HG03103 (cell line): ENCODE measurements around the gene TSPEAR.
"Not testable (repeated sequence)": the region's sequence is repeated elsewhere in the genome, so short reads cannot be mapped to it uniquely, and the experiment has no call there.

ENCODE experiments used
- ATAC-seq: cut with Tn5 transposase; IDR thresholded peaks from one replicate; pipeline ENCODE4 v1.9.1; 2021; ENCODE audit warnings: low read depth; ENCODE audit not compliant: unreplicated experiment

Gene TSPEAR

DNA sequence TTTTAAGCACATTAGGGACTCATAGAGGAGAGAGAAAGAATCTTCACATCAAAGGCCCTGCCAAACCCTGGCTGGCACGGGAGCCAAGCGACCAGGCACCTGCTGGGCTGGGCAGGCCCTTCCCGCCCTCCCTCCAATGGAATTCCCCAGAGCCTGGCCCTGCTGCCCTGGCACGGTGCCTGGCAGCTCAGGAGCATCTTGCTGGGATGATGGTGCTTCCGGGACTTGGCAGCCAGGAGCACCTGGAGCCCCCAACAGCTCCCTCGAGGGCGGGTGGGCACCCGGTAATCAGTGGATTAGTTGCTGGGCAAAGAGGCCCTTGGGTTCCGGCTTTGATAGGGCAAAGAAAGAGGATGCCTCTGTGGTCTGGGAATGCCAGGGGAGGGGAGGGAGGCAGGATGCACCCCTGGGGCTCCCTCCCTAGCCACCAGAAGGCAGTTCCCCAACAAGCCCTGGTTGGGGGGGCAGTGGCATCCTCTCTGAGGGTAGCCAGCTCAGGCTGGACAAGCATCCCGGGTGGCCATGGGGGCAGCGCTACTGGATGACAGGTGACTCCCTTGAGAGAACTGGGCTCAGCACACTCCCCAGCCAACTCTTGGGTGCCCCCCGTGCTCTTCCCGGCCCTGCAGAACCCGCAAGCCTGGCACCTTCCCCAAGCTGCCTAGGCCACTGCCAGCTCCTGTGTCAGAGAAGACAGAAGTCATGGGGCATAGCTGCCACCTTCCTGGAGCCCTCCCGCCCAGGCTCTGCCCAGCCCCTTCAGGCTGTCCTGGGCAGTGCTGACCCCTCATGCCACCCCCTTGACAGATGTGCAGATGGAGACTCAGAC is 197.8 kb downstream of the TSPEAR start:
- no peak for ATAC-seq

GRCh38 chr21:44512496-44513388 is 198.6 kb downstream of the TSPEAR start:
- ATAC-seq, result no peak

DNA sequence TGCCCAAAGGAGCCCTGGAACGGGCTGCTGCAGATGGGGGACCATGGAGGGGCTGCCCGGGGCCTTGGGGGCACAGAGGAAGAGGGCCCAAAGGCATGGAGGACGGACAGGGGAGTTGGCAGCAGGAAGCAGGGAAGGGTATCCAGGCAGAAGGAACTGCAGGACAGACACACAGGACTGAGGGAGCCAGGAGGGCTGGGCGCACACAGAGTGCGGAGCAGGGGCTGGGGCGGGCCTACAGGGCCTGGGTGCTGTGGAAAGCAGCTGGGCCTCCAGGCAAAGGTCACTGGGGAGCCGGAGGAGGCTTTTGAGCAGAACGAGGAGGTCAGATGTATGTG is 199.5 kb downstream of the TSPEAR start:
- no peak for ATAC-seq

- ATAC-seq, result no peak
These were observed 200.0 kb downstream of the TSPEAR start for GRCh38 chr21:44511219-44511937.

DNA sequence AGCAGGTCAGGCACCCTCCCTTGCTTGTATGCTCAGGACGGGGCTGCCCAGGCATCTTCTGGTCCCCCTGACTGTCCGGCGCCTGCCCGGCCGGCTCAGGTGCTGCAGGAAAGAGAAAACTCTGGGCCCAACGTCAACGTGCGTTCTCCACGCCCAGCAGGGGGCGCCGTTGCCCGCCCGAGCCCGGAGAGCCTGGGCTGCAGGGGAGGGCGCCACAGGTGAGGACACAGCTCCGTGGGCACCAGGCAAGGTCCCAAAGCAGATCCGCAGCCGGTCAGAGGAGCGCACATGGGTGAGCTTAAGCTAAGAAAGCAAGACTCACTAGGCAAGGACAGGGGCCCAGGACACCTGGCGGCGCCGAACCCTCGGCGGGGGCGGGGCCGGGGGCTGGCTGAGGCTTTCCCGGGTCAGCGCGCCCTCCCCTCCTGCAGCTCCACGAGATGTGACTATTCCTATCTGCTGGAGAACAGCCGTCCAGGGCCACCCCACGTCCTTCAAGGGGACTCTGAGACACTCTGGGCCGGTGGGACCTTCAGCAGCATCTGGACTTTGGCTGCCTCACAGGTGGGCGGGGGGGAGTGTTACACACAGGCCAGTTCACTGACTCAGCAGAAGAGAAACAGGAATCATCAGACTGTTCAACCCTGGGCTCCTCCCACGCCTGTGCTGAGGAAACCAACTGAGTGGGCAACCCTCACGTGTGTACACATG is 200.7 kb downstream of the TSPEAR start:
- ATAC-seq, result no peak

DNA sequence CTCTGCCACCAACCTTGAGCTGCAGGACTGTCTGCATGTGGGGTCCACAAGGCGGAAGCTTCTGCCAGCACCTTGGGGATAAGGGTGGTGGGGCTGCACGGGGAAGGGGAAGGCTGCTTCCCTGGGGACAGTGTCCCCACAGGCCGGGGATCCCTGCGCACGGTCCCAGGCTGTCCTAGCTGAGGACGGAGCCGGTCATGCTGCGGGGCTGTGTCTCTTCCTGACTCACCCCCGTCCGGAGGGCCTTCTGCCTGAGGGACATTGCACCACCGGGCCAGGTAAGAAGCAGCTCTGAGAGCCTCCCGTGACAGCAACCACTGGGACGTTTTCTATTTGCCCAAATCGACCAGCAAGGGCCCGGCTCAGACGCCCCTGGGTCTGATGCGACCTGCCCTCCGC is 201.3 kb downstream of the TSPEAR start:
- no peak for ATAC-seq

DNA sequence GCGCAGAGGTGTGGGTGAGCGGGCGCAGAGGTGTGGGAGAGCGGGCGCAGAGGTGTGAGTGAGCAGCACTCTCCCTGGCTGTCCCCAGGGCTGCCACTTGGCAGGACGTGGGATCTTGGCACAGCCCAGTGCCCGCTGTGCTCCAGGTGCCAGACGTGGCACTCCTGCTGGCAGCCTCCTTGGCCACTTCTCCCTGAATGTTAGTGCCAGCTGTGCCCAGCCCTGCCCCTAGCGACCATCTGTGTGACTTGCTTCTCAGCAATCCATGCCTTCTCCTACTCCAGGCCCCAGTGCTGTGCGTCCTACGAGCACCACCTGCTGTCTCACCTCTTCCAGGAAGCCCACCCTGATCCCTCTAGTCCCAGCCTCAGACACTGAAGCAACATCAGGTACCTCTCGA is 201.8 kb downstream of the TSPEAR start:
- no peak for ATAC-seq

GRCh38 chr21:44508711-44509445 is 202.5 kb downstream of the TSPEAR start:
- ATAC-seq, result no peak

- no peak for ATAC-seq
These were observed 203.0 kb downstream of the TSPEAR start for GRCh38 chr21:44508426-44508710.

DNA sequence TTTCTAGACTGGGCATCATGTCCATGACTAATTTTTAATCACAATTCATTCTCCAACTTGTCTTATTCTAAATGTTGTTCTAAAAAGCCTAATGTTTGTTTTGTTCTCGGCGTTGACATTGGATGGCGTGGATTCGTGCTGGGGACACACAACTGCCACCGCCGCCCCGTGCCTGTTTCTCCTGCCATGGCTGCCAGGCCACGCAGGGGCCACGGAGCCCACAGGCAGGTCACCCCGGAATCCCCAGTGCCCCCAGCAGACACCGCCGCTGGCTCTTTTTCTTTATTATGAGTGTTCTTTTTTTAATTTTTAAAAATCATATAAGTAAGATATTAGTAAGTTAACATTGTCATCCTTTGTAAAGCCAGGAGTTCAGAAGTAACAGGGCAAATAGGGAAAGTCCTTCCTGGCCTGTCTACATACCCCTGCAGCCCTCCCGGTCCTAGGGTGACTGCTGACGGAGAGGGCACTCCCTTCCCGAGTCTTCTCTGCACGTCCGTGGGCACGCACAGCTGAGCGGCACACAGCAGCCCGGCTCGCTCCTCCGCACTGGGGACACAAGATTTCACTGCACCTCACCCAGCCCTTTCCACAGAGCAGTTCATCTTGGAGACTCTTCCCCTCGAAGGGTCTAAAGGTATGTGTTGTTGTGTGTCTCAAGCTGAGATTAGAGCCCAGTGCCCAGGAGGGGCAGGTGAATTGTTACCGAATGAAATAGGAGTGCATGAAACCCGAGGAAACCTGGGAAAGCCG is 203.5 kb downstream of the TSPEAR start:
- ATAC-seq, result no peak

DNA sequence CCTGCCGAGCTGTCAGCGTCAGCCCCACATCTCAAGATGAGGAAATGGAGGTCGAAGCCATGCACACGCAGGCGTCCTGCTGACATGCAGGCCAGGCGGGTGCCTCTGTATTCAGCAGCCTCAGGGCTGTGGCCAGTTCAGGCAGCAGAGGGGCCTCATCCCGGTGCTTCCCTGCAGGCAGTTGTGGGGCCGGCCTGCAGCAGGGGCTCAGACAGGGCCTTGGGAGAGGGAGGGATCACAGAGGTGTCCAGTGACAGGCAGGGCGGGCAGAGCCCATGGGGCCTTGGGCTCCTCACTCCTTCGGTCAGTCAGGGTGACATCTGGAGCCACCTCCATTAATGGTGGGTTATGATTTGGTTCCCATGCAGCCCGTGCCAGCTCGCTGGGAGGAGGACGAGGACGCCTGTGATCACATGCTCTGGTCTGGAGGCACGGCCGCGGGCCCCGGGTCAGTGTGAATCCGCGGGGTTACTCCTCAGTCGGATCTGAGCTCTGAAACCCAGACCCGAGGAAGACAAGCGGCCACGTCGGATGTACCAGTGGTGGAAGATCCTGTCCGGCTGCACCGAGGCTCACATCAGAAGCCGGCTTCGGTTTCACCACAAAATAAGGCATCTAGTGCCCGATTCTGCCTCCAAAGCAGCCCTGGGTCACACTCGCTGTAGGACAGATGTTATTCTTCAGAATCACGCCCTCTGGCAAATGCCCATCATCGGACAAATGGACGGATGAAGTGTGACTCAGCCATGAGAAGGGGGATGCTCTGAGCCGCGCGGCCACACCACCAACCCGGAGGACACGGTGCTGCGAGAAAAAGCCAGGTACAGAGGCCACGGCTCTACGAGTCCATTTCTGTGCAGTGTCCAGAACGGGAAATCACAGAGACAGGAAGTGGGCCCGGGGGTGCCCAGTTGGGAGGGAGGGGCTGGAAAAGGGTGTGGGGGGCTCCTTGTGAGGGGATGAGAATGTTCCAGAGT is 204.8 kb downstream of the TSPEAR start:
- no peak for ATAC-seq

DNA sequence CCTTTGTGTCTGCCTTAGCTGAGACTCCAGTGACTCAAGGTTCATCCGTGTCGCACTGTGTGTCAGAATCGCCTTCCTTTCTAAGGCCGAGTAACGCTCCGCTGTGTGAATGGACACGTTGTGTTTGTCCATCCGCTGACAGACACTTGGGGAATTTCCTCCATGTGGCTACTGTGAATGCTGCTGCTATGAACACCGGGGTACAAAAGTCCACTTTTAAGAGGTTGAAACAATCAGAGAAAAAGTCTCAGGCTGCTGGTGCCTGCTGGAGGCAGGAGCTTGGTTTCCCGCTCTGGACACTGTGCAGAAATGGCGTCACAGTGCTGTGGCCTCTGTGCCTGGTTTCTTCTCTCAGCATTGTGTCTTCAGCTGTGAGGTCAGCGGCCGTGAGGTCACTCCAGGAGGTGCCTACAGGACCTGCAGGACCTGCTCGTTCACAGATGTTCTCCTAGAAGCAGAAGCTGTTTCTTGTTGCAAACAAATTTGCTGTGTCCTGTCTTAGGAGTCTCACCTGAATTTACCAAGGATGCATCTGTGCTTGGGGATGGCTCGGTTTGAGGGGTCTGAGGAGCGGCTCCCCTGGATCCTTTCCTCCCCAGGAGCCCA is 205.6 kb downstream of the TSPEAR start:
- no peak for ATAC-seq

GRCh38 chr21:44503901-44504399 is 207.4 kb downstream of the TSPEAR start:
- ATAC-seq, result no peak

GRCh38 chr21:44503006-44503889 is 208.1 kb downstream of the TSPEAR start:
- not testable (repeated sequence) for ATAC-seq

GRCh38 chr21:44502171-44502958 is 209.0 kb downstream of the TSPEAR start:
- no peak for ATAC-seq

DNA sequence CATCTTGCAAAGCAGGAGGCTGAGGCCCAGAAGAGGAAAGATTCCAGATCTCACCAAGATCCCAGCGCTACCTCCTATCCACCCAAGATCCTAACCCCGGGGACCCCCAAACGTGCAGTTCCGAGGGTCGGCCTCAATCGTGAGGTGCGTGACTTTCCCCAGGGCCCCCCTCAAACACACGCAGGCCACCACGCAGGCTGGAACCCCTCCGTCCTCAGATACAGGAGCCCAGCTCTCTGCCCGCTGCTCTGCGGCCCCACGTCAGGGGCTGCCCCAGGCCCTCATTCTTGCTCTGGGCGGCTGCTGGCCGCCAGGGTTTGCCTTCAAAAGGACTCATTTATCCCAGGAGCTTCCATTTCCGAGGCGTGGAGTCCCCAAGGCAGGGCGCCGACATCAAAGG is 211.3 kb downstream of the TSPEAR start:
- no peak for ATAC-seq
